ENCODE results near the gene GAB2. TPM values are rescaled to one million over a fixed set of nuclear protein-coding genes. Genes with fewer than 3 reads are reported as not detected.

GAB2 gene
- polyA plus RNA-seq, 2 of the 4 experiments (the other 2 are of a cell fraction): 2.8 to 4.7 TPM

- WGBS (ENCODE audit: missing lambda C conversion rate): 82% methylated on average over 2 of the region's 2 CpGs
- ATAC-seq: peak; percentile 47 to 59; a peak in 4 of 6 replicates
- no peak overlapping the region; the same call in 2 of the 3 replicates for H3K4me2 ChIP-seq
- H3K27ac ChIP-seq: no peak overlapping the region; a peak in 1 of 6 replicates
- peak in 1 of 2 experiments; percentile 24 for DNase-seq (ENCODE audit: low read depth in 1 of 2, low spot score in 1 of 2)
- no peak for TF ChIP-seq NR3C1 (IDR thresholded peaks at IDR 0.05)
- no peak for TF ChIP-seq TP53 (CRISPR knock-in tag; IDR thresholded peaks at IDR 0.05)
- TF ChIP-seq USF2 (IDR thresholded peaks at IDR 0.05): no peak
- no peak for TF ChIP-seq HOXA7 (CRISPR knock-in tag; IDR thresholded peaks at IDR 0.05)
- TF ChIP-seq RAD21 (conservative IDR thresholded peaks at IDR 0.05 in 1 of 2, IDR thresholded peaks at IDR 0.05 in 1 of 2): no peak
- no peak for TF ChIP-seq CBX2 (IDR thresholded peaks at IDR 0.05; ENCODE audit: borderline replicate concordance, low read depth)
- no peak overlapping the region for H3K4me3 ChIP-seq
- CTCF ChIA-PET: no interaction called here
- POLR2A ChIA-PET: no interaction called here
- no peak for FAIRE-seq
- peaks cover 9% of the 10 kb centered on the region; the same call in 2 of the 3 replicates for H3K4me1 ChIP-seq
- H3K9me3 ChIP-seq: no peaks in the 10 kb centered on the region
These were observed 104.3 kb downstream of the GAB2 start for GRCh38 chr11:78313181-78313795.

- no peak for FAIRE-seq
- ChIA-PET POLR2A (no interaction called here), CTCF (interaction anchor here (0.6 kb wide), 1 partner anchor 12 kb away, joined by 5 read pairs; no protein-coding TSS in a partner anchor)
- DNase-seq (ENCODE audit: low read depth in 1 of 2, low spot score in 1 of 2): no peak
- ATAC-seq: no peak
- no peaks in the 10 kb centered on the region for H3K9me3 ChIP-seq
- no peak overlapping the region for H3K4me3 ChIP-seq
- no peak overlapping the region for H3K4me2 ChIP-seq
- TF ChIP-seq RFX5 (IDR thresholded peaks at IDR 0.05): no peak
- TF ChIP-seq, protein P1, sequence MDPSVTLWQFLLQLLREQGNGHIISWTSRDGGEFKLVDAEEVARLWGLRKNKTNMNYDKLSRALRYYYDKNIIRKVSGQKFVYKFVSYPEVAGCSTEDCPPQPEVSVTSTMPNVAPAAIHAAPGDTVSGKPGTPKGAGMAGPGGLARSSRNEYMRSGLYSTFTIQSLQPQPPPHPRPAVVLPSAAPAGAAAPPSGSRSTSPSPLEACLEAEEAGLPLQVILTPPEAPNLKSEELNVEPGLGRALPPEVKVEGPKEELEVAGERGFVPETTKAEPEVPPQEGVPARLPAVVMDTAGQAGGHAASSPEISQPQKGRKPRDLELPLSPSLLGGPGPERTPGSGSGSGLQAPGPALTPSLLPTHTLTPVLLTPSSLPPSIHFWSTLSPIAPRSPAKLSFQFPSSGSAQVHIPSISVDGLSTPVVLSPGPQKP (IDR thresholded peaks at IDR 0.05; ENCODE audit: low read depth, low read length): no peak
- no peak for TF ChIP-seq ZNF302 (CRISPR knock-in tag; IDR thresholded peaks at IDR 0.05)
- no peak for TF ChIP-seq GATA3 (IDR thresholded peaks at IDR 0.05; ENCODE audit: borderline replicate concordance)
- TF ChIP-seq TFCP2L1 (CRISPR knock-in tag; IDR thresholded peaks at IDR 0.05): no peak
- no peak for TF ChIP-seq SMC3 (IDR thresholded peaks at IDR 0.05)
- TF ChIP-seq CHD4 (IDR thresholded peaks at IDR 0.05; ENCODE audit: borderline replicate concordance): no peak
- no peak for TF ChIP-seq USF2 (IDR thresholded peaks at IDR 0.05)
- 84% methylated on average over 4 of the region's 4 CpGs for WGBS (ENCODE audit: missing lambda C conversion rate)
- H3K4me1 ChIP-seq: peaks cover 9% of the 10 kb centered on the region; the same call in 2 of the 3 replicates
- H3K27ac ChIP-seq: no peak overlapping the region; a peak in 1 of 6 replicates
These were observed 104.9 kb downstream of the GAB2 start for GRCh38 chr11:78312712-78313111.

DNA sequence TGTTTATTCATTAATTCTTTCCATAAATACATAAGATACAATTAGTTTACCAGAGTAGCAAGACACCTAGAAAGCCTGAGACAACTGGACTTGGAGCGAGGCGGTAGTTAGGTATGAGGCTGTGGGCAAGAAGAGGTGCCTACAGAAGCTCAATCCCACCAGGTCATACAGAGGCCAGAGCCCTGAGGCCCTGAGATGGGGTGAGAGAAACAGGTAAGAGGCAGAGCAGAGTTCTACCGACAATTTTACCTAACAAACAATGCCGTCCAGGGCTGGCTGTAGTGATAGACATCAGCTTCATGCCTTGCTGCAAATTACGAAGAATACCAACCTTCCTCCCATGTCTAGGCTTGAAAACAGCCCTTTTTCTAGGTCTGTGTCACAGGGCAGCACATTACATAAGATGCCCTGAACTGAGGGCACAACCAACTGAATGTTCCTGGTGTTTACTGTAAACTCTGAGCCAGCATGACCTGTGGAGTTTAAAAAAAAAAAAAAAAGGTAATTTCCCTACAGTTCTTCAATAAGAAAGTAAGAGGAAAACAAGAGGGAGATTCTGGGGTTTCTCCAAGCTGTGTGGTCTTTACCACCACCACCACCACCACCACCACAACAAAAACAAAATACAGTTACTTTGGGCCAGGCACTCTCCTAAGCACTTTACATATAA is 105.8 kb downstream of the GAB2 start:
- ChIA-PET POLR2A (no interaction called here), CTCF (interaction anchor here (0.6 kb wide), 1 partner anchor 12 kb away, joined by 5 read pairs; no protein-coding TSS in a partner anchor)
- Histone ChIP-seq H3K4me2 (no peak overlapping the region), H3K9me3 (no peaks in the 10 kb centered on the region), H3K27ac (no peak overlapping the region), H3K4me1 (peaks cover 9% of the 10 kb centered on the region; the same call in 2 of the 3 replicates), H3K4me3 (no peak overlapping the region)
- no peak for ATAC-seq
- no peak for TF ChIP-seq ZC3H11A (IDR thresholded peaks at IDR 0.05)
- TF ChIP-seq TP53 (CRISPR knock-in tag; IDR thresholded peaks at IDR 0.05): no peak
- TF ChIP-seq HOXB13 (CRISPR knock-in tag; IDR thresholded peaks at IDR 0.05; ENCODE audit: low read depth): no peak
- no peak for TF ChIP-seq FOXS1 (CRISPR knock-in tag; IDR thresholded peaks at IDR 0.05)
- TF ChIP-seq RAD21 (conservative IDR thresholded peaks at IDR 0.05 in 1 of 2, IDR thresholded peaks at IDR 0.05 in 1 of 2): no peak
- no peak for TF ChIP-seq FOSL2 (IDR thresholded peaks at IDR 0.05)
- TF ChIP-seq FOSL2 (CRISPR knock-in tag; IDR thresholded peaks at IDR 0.05): no peak
- TF ChIP-seq CBX2 (IDR thresholded peaks at IDR 0.05; ENCODE audit: borderline replicate concordance, low read depth): no peak
- TF ChIP-seq, protein P2, sequence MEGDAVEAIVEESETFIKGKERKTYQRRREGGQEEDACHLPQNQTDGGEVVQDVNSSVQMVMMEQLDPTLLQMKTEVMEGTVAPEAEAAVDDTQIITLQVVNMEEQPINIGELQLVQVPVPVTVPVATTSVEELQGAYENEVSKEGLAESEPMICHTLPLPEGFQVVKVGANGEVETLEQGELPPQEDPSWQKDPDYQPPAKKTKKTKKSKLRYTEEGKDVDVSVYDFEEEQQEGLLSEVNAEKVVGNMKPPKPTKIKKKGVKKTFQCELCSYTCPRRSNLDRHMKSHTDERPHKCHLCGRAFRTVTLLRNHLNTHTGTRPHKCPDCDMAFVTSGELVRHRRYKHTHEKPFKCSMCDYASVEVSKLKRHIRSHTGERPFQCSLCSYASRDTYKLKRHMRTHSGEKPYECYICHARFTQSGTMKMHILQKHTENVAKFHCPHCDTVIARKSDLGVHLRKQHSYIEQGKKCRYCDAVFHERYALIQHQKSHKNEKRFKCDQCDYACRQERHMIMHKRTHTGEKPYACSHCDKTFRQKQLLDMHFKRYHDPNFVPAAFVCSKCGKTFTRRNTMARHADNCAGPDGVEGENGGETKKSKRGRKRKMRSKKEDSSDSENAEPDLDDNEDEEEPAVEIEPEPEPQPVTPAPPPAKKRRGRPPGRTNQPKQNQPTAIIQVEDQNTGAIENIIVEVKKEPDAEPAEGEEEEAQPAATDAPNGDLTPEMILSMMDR (IDR thresholded peaks at IDR 0.05): no peak
- TF ChIP-seq ESRRA (IDR thresholded peaks at IDR 0.05; ENCODE audit: borderline replicate concordance, low read length): no peak
- no peak for TF ChIP-seq GATA3 (IDR thresholded peaks at IDR 0.05; ENCODE audit: borderline replicate concordance)
- no peak for TF ChIP-seq NPAS2 (CRISPR knock-in tag; IDR thresholded peaks at IDR 0.05; ENCODE audit: borderline replicate concordance)
- TF ChIP-seq, protein P3, sequence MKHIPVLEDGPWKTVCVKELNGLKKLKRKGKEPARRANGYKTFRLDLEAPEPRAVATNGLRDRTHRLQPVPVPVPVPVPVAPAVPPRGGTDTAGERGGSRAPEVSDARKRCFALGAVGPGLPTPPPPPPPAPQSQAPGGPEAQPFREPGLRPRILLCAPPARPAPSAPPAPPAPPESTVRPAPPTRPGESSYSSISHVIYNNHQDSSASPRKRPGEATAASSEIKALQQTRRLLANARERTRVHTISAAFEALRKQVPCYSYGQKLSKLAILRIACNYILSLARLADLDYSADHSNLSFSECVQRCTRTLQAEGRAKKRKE (CRISPR knock-in tag; IDR thresholded peaks at IDR 0.05; ENCODE audit: low read depth): no peak
- TF ChIP-seq USF2 (IDR thresholded peaks at IDR 0.05): no peak
- FAIRE-seq: no peak
- DNase-seq (ENCODE audit: low read depth in 1 of 2, low spot score in 1 of 2): no peak
- WGBS (ENCODE audit: missing lambda C conversion rate): 83% methylated on average over 5 of the region's 5 CpGs
